ENCODE results near the gene SBF2.

SBF2 gene

GRCh38 chr11:9790703-9791102, 503.3 kb downstream of the SBF2 start:
- Histone ChIP-seq H3K9ac (ENCODE audit: low read length) (no peak overlapping the region), H3K27ac (ENCODE audit: low read depth, low read length) (no peak overlapping the region), H2AFZ (ENCODE audit: low read depth, low read length, severe bottlenecking) (no peak overlapping the region), H4K20me1 (ENCODE audit: low read depth, low read length) (no peaks in the 10 kb centered on the region), H3K9me3 (ENCODE audit: insufficient read depth, low read length) (no peaks in the 10 kb centered on the region), H3K4me3 (ENCODE audit: insufficient read depth, low read length, poor library complexity, severe bottlenecking) (no peak overlapping the region), H3K79me2 (ENCODE audit: insufficient read depth, low read length) (no peaks in the 10 kb centered on the region), H3K9me2 (replicated peaks; ENCODE audit: insufficient read depth, low read length) (no peaks in the 10 kb centered on the region), H3K27me3 (ENCODE audit: low read length) (no peaks in the 10 kb centered on the region), H3K4me2 (ENCODE audit: low read depth, low read length, poor library complexity, severe bottlenecking) (no peak overlapping the region), H3F3A (ENCODE audit: insufficient read depth) (no peaks in the 10 kb centered on the region), H3K36me3 (ENCODE audit: low read length) (no peaks in the 10 kb centered on the region)
- TF ChIP-seq CTCF (IDR thresholded peaks at IDR 0.05; ENCODE audit: insufficient read depth, low read length, poor library complexity, severe bottlenecking) = no peak
- TF ChIP-seq EZH2phosphoT487 (conservative IDR thresholded peaks at IDR 0.05; ENCODE audit: low read length) = no peak

- Histone ChIP-seq H3K27ac (ENCODE audit: low read depth, low read length) (no peak overlapping the region), H3K36me3 (ENCODE audit: low read length) (no peaks in the 10 kb centered on the region), H3K9ac (ENCODE audit: low read length) (no peak overlapping the region), H2AFZ (ENCODE audit: low read depth, low read length, severe bottlenecking) (no peak overlapping the region), H3F3A (ENCODE audit: insufficient read depth) (no peaks in the 10 kb centered on the region), H3K4me3 (ENCODE audit: insufficient read depth, low read length, poor library complexity, severe bottlenecking) (no peak overlapping the region), H3K4me2 (ENCODE audit: low read depth, low read length, poor library complexity, severe bottlenecking) (no peak overlapping the region), H3K79me2 (ENCODE audit: insufficient read depth, low read length) (no peaks in the 10 kb centered on the region), H3K27me3 (ENCODE audit: low read length) (no peaks in the 10 kb centered on the region), H3K9me2 (replicated peaks; ENCODE audit: insufficient read depth, low read length) (no peaks in the 10 kb centered on the region), H4K20me1 (ENCODE audit: low read depth, low read length) (no peaks in the 10 kb centered on the region), H3K9me3 (ENCODE audit: insufficient read depth, low read length) (no peaks in the 10 kb centered on the region)
- TF ChIP-seq CTCF (IDR thresholded peaks at IDR 0.05; ENCODE audit: insufficient read depth, low read length, poor library complexity, severe bottlenecking) (no peak), EZH2phosphoT487 (conservative IDR thresholded peaks at IDR 0.05; ENCODE audit: low read length) (no peak)
These were observed 504.1 kb downstream of the SBF2 start for GRCh38 chr11:9789910-9790309.

GRCh38 chr11:9787981-9788521, 506.0 kb downstream of the SBF2 start:
- Histone ChIP-seq H3K36me3 (ENCODE audit: low read length) (no peaks in the 10 kb centered on the region), H3K4me3 (ENCODE audit: insufficient read depth, low read length, poor library complexity, severe bottlenecking) (no peak overlapping the region), H3K27ac (ENCODE audit: low read depth, low read length) (no peak overlapping the region), H3K79me2 (ENCODE audit: insufficient read depth, low read length) (no peaks in the 10 kb centered on the region), H3K4me2 (ENCODE audit: low read depth, low read length, poor library complexity, severe bottlenecking) (no peak overlapping the region), H3K27me3 (ENCODE audit: low read length) (no peaks in the 10 kb centered on the region), H3K9me3 (ENCODE audit: insufficient read depth, low read length) (no peaks in the 10 kb centered on the region), H3F3A (ENCODE audit: insufficient read depth) (no peaks in the 10 kb centered on the region), H3K9ac (ENCODE audit: low read length) (no peak overlapping the region), H4K20me1 (ENCODE audit: low read depth, low read length) (no peaks in the 10 kb centered on the region), H2AFZ (ENCODE audit: low read depth, low read length, severe bottlenecking) (no peak overlapping the region), H3K9me2 (replicated peaks; ENCODE audit: insufficient read depth, low read length) (no peaks in the 10 kb centered on the region)
- TF ChIP-seq EZH2phosphoT487 (conservative IDR thresholded peaks at IDR 0.05; ENCODE audit: low read length) = no peak

GRCh38 chr11:9787260-9787659, 506.8 kb downstream of the SBF2 start:
- Histone ChIP-seq H3K36me3 (ENCODE audit: low read length) (no peaks in the 10 kb centered on the region), H3K27ac (ENCODE audit: low read depth, low read length) (no peak overlapping the region), H2AFZ (ENCODE audit: low read depth, low read length, severe bottlenecking) (no peak overlapping the region), H4K20me1 (ENCODE audit: low read depth, low read length) (no peaks in the 10 kb centered on the region), H3K4me3 (ENCODE audit: insufficient read depth, low read length, poor library complexity, severe bottlenecking) (no peak overlapping the region), H3K79me2 (ENCODE audit: insufficient read depth, low read length) (no peaks in the 10 kb centered on the region), H3K27me3 (ENCODE audit: low read length) (no peaks in the 10 kb centered on the region), H3K9me3 (ENCODE audit: insufficient read depth, low read length) (no peaks in the 10 kb centered on the region), H3K9me2 (replicated peaks; ENCODE audit: insufficient read depth, low read length) (no peaks in the 10 kb centered on the region), H3F3A (ENCODE audit: insufficient read depth) (no peaks in the 10 kb centered on the region), H3K9ac (ENCODE audit: low read length) (no peak overlapping the region), H3K4me2 (ENCODE audit: low read depth, low read length, poor library complexity, severe bottlenecking) (no peak overlapping the region)
- no peak for TF ChIP-seq EZH2phosphoT487 (conservative IDR thresholded peaks at IDR 0.05; ENCODE audit: low read length)
- no peak for TF ChIP-seq CTCF (IDR thresholded peaks at IDR 0.05; ENCODE audit: insufficient read depth, low read length, poor library complexity, severe bottlenecking)

Data from SU-DHL-6 (cell line).